ENCODE data around the gene LRBA. TPM values are rescaled to one million over a fixed set of nuclear protein-coding genes. Genes with fewer than 3 reads are reported as not detected.
A peak's percentile ranks its signal among the peaks of the same experiment; 100 is the strongest.

LRBA gene
- total and polyA plus RNA-seq, 4 donors = 18.8 to 56.4 (median 33.8) TPM

DNA sequence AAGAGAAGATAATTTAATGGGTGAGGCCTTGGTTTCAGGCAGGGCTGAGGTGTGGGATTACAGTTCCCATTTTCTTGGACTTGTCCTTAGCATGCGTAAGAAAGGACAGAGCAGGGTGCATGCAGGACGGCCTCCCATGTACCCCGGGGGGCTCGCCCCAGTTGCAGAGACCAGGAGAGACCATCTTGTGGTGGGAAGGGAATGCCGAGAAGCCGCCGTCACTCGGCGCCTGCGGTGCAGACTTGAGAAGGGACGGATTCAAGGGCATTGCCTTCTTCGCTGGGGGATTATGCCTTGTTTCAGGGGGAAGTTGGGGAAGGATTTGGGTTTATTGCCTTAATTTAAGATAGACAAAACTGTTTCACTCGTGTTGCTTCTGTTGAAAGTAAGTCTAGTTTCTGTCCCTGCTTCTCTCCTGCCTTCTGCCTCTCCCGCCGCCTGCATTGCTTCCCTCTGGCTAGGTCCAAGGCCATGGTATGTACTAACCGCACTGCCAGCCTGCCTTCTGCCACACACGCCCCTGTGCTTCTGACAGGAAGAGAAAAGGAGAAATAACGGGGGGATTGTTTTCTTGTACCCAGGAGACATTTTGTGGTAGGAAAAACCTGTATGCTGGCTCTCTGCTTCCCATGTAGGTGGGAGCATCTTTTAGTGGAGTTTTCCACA, 761.0 kb downstream of the LRBA start:
- 92% methylated on average over 18 of the region's 18 CpGs for WGBS (ENCODE audit: insufficient coverage)
- no peaks in the 10 kb centered on the region for H3K9me3 ChIP-seq (ENCODE audit: control insufficient read depth, insufficient read depth, low read length)
- no peak for DNase-seq (ENCODE audit: low read depth in 4 of 6, low spot score in 6 of 6)
- H3K27me3 ChIP-seq (ENCODE audit: control insufficient read depth, insufficient read depth, low read length) = no peaks in the 10 kb centered on the region
- peaks cover 76% of the 10 kb centered on the region for H3K36me3 ChIP-seq (ENCODE audit: control insufficient read depth, insufficient read depth, low read length)
- H3K27ac ChIP-seq (ENCODE audit: low read depth, low read length) = no peak overlapping the region
- H3K4me1 ChIP-seq (ENCODE audit: control insufficient read depth, insufficient read depth, low read length) = peaks cover 31% of the 10 kb centered on the region
- no peak overlapping the region for H3K4me3 ChIP-seq (ENCODE audit: low read depth, low read length)

DNA sequence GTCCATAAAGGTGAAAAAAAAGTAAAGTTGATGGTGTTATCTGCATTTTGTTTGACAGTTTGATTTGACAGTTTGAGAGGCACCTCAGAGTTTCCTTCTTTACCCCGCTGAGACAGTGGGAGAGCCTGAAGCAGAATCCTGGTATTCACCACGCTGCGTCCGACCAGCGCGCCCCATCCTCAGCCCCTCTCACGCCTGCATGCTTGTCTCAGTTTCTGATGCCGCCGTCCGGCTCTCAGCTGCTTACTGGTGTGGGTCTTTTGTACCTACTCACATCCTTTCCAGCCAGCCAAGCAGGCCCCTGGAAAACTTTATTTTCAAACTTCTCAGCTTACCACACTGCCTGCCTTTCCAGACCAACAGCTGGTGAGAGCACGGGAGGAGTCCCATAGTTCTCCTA, 761.7 kb downstream of the LRBA start:
- Histone ChIP-seq H3K27ac (ENCODE audit: low read depth, low read length) (no peak overlapping the region), H3K36me3 (ENCODE audit: control insufficient read depth, insufficient read depth, low read length) (peaks cover 72% of the 10 kb centered on the region), H3K4me3 (ENCODE audit: low read depth, low read length) (no peak overlapping the region), H3K27me3 (ENCODE audit: control insufficient read depth, insufficient read depth, low read length) (no peaks in the 10 kb centered on the region), H3K9me3 (ENCODE audit: control insufficient read depth, insufficient read depth, low read length) (no peaks in the 10 kb centered on the region), H3K4me1 (ENCODE audit: control insufficient read depth, insufficient read depth, low read length) (peaks cover 32% of the 10 kb centered on the region)
- 97% methylated on average over 11 of the region's 11 CpGs for WGBS (ENCODE audit: insufficient coverage)
- no peak for DNase-seq (ENCODE audit: low read depth in 4 of 6, low spot score in 6 of 6)

DNA sequence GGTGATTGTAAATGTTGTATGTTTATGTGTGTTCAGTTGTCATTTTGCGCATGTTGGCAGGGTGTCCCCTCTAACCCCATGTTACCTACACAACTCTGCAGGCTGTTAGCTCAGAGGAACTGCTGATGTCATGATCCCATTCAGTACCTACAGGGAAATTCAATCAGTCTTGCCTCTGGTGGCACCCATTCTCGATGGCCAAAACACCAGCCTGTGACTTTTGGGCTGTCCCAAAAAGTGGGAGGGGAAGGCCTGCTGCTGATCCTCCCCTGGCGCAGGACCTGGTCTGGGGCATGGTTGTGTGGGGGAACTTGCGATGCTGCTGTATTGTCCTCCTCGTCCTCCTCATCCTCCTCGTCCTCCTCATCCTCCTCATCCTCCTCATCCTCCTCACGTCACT, 762.3 kb downstream of the LRBA start:
- no peaks in the 10 kb centered on the region for H3K27me3 ChIP-seq (ENCODE audit: control insufficient read depth, insufficient read depth, low read length)
- peaks cover 67% of the 10 kb centered on the region for H3K36me3 ChIP-seq (ENCODE audit: control insufficient read depth, insufficient read depth, low read length)
- no CpG with 5 or more reads among the region's 7 CpGs for WGBS (ENCODE audit: insufficient coverage)
- H3K9me3 ChIP-seq (ENCODE audit: control insufficient read depth, insufficient read depth, low read length) = no peaks in the 10 kb centered on the region
- no peak overlapping the region for H3K27ac ChIP-seq (ENCODE audit: low read depth, low read length)
- H3K4me1 ChIP-seq (ENCODE audit: control insufficient read depth, insufficient read depth, low read length) = peaks cover 32% of the 10 kb centered on the region
- no peak overlapping the region for H3K4me3 ChIP-seq (ENCODE audit: low read depth, low read length)
- DNase-seq (ENCODE audit: low read depth in 4 of 6, low spot score in 6 of 6) = no peak

DNA sequence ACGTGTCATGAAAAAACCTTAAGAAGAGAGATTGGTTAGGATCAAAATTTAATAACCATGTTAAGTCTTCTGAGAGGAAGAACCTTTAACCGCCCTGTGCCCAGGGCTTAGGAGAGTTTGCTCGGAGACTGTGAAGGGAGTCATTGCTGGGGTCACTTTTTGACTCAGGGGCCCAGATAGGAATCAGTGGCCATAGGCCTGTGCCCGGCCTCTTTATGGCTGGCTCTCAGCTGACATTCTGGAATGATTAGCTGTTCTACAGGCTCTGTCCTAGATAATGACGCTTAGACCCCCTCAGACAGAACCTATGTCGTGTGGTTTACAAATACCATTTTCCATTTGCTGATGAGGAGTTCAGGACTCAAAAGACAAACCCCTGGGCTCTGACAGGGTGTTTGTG, 762.8 kb downstream of the LRBA start:
- Histone ChIP-seq H3K36me3 (ENCODE audit: control insufficient read depth, insufficient read depth, low read length) (peaks cover 66% of the 10 kb centered on the region), H3K4me3 (ENCODE audit: low read depth, low read length) (no peak overlapping the region), H3K9me3 (ENCODE audit: control insufficient read depth, insufficient read depth, low read length) (no peaks in the 10 kb centered on the region), H3K27ac (ENCODE audit: low read depth, low read length) (peak overlapping the region; percentile 29), H3K4me1 (ENCODE audit: control insufficient read depth, insufficient read depth, low read length) (peaks cover 32% of the 10 kb centered on the region), H3K27me3 (ENCODE audit: control insufficient read depth, insufficient read depth, low read length) (no peaks in the 10 kb centered on the region)
- 77% methylated on average over 3 of the region's 6 CpGs for WGBS (ENCODE audit: insufficient coverage)
- no peak for DNase-seq (ENCODE audit: low read depth in 4 of 6, low spot score in 6 of 6)

DNA sequence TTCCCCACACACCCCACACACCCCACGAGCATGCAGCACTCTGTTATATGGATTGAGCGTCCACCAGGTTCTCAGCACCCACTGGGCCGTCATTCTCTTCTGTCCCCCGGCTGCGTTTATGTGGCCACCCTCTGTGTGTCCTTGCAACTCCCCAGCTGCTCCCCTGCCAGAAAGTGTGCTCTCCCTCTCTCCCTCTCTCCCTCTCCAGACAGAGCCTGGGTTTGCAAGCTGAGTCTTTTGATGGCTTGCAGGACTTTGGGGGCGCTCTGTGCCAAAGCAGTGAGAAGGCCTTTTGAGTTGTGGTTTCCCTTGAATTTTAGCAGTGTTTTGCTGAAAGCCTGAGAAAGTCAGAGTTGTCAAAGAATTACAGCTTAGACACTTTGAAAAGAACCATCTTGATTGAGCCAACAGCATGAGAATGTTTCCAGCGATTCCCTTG, 763.3 kb downstream of the LRBA start:
- Histone ChIP-seq H3K4me1 (ENCODE audit: control insufficient read depth, insufficient read depth, low read length) (peaks cover 28% of the 10 kb centered on the region), H3K27me3 (ENCODE audit: control insufficient read depth, insufficient read depth, low read length) (no peaks in the 10 kb centered on the region), H3K9me3 (ENCODE audit: control insufficient read depth, insufficient read depth, low read length) (no peaks in the 10 kb centered on the region), H3K27ac (ENCODE audit: low read depth, low read length) (peak overlapping the region; percentile 29), H3K4me3 (ENCODE audit: low read depth, low read length) (no peak overlapping the region), H3K36me3 (ENCODE audit: control insufficient read depth, insufficient read depth, low read length) (peaks cover 61% of the 10 kb centered on the region)
- WGBS (ENCODE audit: insufficient coverage) = 35% methylated on average over 6 of the region's 7 CpGs
- DNase-seq (ENCODE audit: low read depth in 4 of 6, low spot score in 6 of 6) = peak in 3 of 6 donors; percentile 21 to 74 (median 70)

DNA sequence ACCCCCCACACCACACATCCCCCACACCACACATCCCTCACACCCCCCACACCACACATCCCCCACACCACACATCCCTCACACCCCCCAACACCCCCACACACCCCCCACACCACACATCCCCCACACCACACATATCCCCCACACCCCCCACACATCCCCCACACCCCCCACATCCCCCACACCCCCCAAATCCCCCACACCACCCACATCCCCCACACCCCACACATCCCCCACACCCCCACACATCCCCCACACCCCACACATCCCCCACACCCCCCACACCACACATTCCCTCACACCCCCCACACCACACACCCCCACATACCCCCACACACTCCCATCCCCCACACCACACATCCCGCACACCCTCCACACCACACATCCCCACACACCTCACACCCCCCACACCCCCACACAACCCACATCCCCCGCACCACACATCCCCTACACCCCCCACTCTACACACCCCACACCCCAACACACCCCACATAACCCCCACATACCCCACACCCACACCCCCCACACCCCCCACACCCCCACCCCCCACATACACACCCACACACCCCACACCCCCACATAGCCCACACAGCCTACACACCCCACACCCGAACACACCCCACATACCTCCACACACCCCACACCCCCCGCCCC, 764.0 kb downstream of the LRBA start:
- H3K4me1 ChIP-seq (ENCODE audit: control insufficient read depth, insufficient read depth, low read length) = peaks cover 23% of the 10 kb centered on the region
- no peaks in the 10 kb centered on the region for H3K9me3 ChIP-seq (ENCODE audit: control insufficient read depth, insufficient read depth, low read length)
- H3K4me3 ChIP-seq (ENCODE audit: low read depth, low read length) = no peak overlapping the region
- no peak for DNase-seq (ENCODE audit: low read depth in 4 of 6, low spot score in 6 of 6)
- peaks cover 57% of the 10 kb centered on the region for H3K36me3 ChIP-seq (ENCODE audit: control insufficient read depth, insufficient read depth, low read length)
- no peaks in the 10 kb centered on the region for H3K27me3 ChIP-seq (ENCODE audit: control insufficient read depth, insufficient read depth, low read length)
- H3K27ac ChIP-seq (ENCODE audit: low read depth, low read length) = no peak overlapping the region
- WGBS (ENCODE audit: insufficient coverage) = no CpG with 5 or more reads among the region's 4 CpGs

DNA sequence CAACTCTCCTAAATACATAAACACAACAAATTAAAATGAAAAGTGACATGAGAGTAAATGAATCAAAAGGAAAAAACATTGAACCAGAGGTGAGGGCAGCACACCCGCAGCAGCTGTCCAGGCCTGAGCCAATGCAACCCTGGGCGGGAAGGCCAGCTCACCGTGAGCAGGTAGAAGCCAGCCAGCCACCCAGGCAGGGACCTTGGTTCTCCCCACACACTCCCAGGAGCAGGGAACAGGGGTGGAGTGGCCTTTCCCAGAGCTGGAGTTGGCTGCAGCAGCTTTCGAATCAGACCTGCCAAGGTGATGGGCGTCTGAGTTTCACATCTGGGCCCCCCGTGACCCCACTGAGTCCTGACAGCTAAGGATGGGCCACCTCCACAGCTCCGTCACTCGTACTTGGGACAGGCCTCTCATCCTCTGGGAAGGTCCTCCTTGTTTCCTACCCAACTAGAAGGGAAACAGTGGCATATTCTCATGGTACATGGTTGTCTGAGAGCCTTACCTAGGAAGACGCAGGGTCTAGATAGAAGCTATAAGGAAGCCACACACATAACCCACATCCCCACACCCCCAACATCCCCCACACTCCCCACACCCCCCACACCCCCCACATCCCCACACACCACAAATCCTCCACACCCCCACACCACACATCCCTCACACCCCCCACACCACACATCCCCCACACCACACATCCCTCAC, 764.6 kb downstream of the LRBA start:
- Histone ChIP-seq H3K9me3 (ENCODE audit: control insufficient read depth, insufficient read depth, low read length) (no peaks in the 10 kb centered on the region), H3K36me3 (ENCODE audit: control insufficient read depth, insufficient read depth, low read length) (peaks cover 51% of the 10 kb centered on the region), H3K4me3 (ENCODE audit: low read depth, low read length) (no peak overlapping the region), H3K27ac (ENCODE audit: low read depth, low read length) (no peak overlapping the region), H3K27me3 (ENCODE audit: control insufficient read depth, insufficient read depth, low read length) (no peaks in the 10 kb centered on the region), H3K4me1 (ENCODE audit: control insufficient read depth, insufficient read depth, low read length) (peaks cover 16% of the 10 kb centered on the region)
- 84% methylated on average over 6 of the region's 9 CpGs for WGBS (ENCODE audit: insufficient coverage)
- DNase-seq (ENCODE audit: low read depth in 4 of 6, low spot score in 6 of 6) = no peak

DNA sequence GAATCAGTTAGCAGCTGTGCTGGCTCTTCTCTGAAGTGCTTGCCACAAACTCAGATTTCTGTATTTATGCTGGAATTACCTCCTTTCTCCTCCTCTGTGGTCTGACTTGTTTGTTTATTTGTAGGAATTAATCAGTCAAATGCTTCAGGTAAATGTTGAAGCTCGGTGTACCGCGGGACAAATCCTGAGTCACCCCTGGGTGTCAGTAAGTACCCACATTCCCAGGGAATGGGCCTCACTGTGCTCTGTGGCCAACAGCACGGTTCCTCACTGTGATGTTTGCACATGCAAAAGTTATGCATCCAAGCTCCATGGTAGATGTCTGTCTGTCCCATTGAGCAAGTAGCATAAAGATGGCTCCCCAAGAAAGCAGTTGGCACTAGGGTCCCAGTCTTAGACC, 766.9 kb downstream of the LRBA start:
- Histone ChIP-seq H3K27me3 (ENCODE audit: control insufficient read depth, insufficient read depth, low read length) (no peaks in the 10 kb centered on the region), H3K9me3 (ENCODE audit: control insufficient read depth, insufficient read depth, low read length) (no peaks in the 10 kb centered on the region), H3K27ac (ENCODE audit: low read depth, low read length) (no peak overlapping the region), H3K4me1 (ENCODE audit: control insufficient read depth, insufficient read depth, low read length) (peaks cover 16% of the 10 kb centered on the region), H3K4me3 (ENCODE audit: low read depth, low read length) (no peak overlapping the region), H3K36me3 (ENCODE audit: control insufficient read depth, insufficient read depth, low read length) (peaks cover 32% of the 10 kb centered on the region)
- no peak for DNase-seq (ENCODE audit: low read depth in 4 of 6, low spot score in 6 of 6)
- WGBS (ENCODE audit: insufficient coverage) = 87% methylated on average over 4 of the region's 4 CpGs

DNA sequence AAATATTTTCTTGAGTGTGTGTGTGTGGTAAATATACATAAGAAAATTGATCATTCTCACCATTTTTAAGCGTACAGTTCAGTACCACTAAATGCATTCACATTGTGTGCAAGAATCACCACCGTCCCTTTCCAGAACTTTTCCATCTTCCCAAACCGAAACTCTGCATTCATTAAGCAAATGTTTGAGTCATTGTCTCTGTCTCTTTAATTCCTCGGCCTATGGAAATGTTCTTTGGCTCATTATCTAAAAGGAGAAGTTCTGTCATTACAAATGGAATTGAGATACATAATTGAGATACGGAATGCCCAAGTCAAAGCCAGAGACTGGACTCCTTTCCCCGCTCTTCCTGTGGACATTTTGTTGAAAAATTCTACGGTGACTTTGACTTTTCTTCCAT, 767.9 kb downstream of the LRBA start:
- H3K4me3 ChIP-seq (ENCODE audit: low read depth, low read length) = no peak overlapping the region
- H3K4me1 ChIP-seq (ENCODE audit: control insufficient read depth, insufficient read depth, low read length) = peaks cover 17% of the 10 kb centered on the region
- 53% methylated on average over 3 of the region's 7 CpGs for WGBS (ENCODE audit: insufficient coverage)
- peak overlapping the region; percentile 47 for H3K27ac ChIP-seq (ENCODE audit: low read depth, low read length)
- no peaks in the 10 kb centered on the region for H3K27me3 ChIP-seq (ENCODE audit: control insufficient read depth, insufficient read depth, low read length)
- H3K36me3 ChIP-seq (ENCODE audit: control insufficient read depth, insufficient read depth, low read length) = peaks cover 28% of the 10 kb centered on the region
- DNase-seq (ENCODE audit: low read depth in 4 of 6, low spot score in 6 of 6) = no peak
- no peaks in the 10 kb centered on the region for H3K9me3 ChIP-seq (ENCODE audit: control insufficient read depth, insufficient read depth, low read length)
